CD4-positive, alpha-beta T cell treated with Interferon alpha-2 for 1 hour (primary cell): ENCODE measurements around the gene CRYGB.

Source experiments
- DNase-seq, 2 donors: peaks; one replicate each; pipeline ENCODE4 v3.0.0-alpha.2; 2020 to 2022

The CRYGB gene

GRCh38 chr2:208146006-208146405 lies at the start of gene CRYGB:
Gene CRYGB, minus strand, starts transcription at chr2:208146158. Its CDS starts 38 bp downstream, at chr2:208146120.
- no peak for DNase-seq

- no peak for DNase-seq
Measured at GRCh38 chr2:208195531-208195930, 49.6 kb upstream of the CRYGB start.

GRCh38 chr2:208192611-208193236 lies 46.8 kb upstream of the CRYGB start:
- DNase-seq = no peak

GRCh38 chr2:208189810-208190503 lies 44.0 kb upstream of the CRYGB start, which contains the start of gene C2orf80:
Gene C2orf80, minus strand, starts transcription at chr2:208190030. Its CDS starts 3,044 bp downstream, at chr2:208186986.
- DNase-seq = no peak

GRCh38 chr2:208189069-208189809 lies 43.3 kb upstream of the CRYGB start:
- DNase-seq = no peak

- no peak for DNase-seq
Measured at GRCh38 chr2:208186893-208187292, 40.9 kb upstream of the CRYGB start.

- no peak for DNase-seq
Measured at GRCh38 chr2:208186465-208186864, 40.5 kb upstream of the CRYGB start.

GRCh38 chr2:208183972-208184705 lies 38.2 kb upstream of the CRYGB start:
- no peak for DNase-seq

GRCh38 chr2:208183526-208183925 lies 37.6 kb upstream of the CRYGB start:
- DNase-seq = no peak

- DNase-seq = no peak
Measured at GRCh38 chr2:208182835-208183234, 36.9 kb upstream of the CRYGB start.

- no peak for DNase-seq
Measured at GRCh38 chr2:208179028-208179609, 33.2 kb upstream of the CRYGB start.

GRCh38 chr2:208175840-208176153 lies 29.8 kb upstream of the CRYGB start:
- DNase-seq = no peak

- DNase-seq = peak; percentile 63
Measured at GRCh38 chr2:208175069-208175839, 29.3 kb upstream of the CRYGB start.

GRCh38 chr2:208174144-208174543 lies 28.2 kb upstream of the CRYGB start:
- no peak for DNase-seq

GRCh38 chr2:208172125-208172524 lies 26.2 kb upstream of the CRYGB start:
- DNase-seq = peak; percentile 14 to 57

- no peak for DNase-seq
Measured at GRCh38 chr2:208164951-208165755, 19.2 kb upstream of the CRYGB start.

- no peak for DNase-seq
Measured at GRCh38 chr2:208163489-208163888, 17.5 kb upstream of the CRYGB start, which contains the start of gene CRYGA. Gene CRYGA, minus strand, starts transcription at chr2:208163589. Its CDS starts 33 bp downstream, at chr2:208163556.

GRCh38 chr2:208156439-208156838 lies 10.5 kb upstream of the CRYGB start:
- DNase-seq = no peak

GRCh38 chr2:208153156-208153555 lies 7.2 kb upstream of the CRYGB start:
- no peak for DNase-seq

- DNase-seq = no peak
Measured at GRCh38 chr2:208150956-208151355, 5.0 kb upstream of the CRYGB start.

GRCh38 chr2:208150094-208150493 lies 4.1 kb upstream of the CRYGB start:
- no peak for DNase-seq
